HepG2 (cell line): ENCODE data around the gene RAB3GAP1. TPM values are rescaled to one million over a fixed set of nuclear protein-coding genes. Genes with fewer than 3 reads are reported as not detected.
"Not testable (repeated sequence)": the region's sequence is repeated elsewhere in the genome, so short reads cannot be mapped to it uniquely, and the experiment has no call there.

ENCODE experiments used
- ATAC-seq: fragments of 200-7000 bp; cut with Tn5 transposase; 3 replicates; pipeline ENCODE4 v1.9.1; 2020; ENCODE audit warnings: mild to moderate bottlenecking, moderate library complexity
- BruUV-seq: library from RNA; stranded (reverse); fragments of 400-500 nt; replicated peaks from 2 replicates; lab custom pipeline; 2021; lab: Mats Ljungman, UMichigan
- CTCF ChIA-PET: fragments of 300-600 bp; formaldehyde crosslinking; extraction: SDS; loops from one replicate; lab custom pipeline; 2021; ENCODE audit warnings: low total read pairs, inconsistent platforms, low intra/inter-chr PET ratio; lab: Yijun Ruan, JAX
- POLR2A ChIA-PET: fragments of 350-600 bp; sonication (Branson Sonifier 250); formaldehyde crosslinking; loops from one replicate; lab custom pipeline; 2020; ENCODE audit warnings: antibody characterized with exemption, inconsistent platforms; lab: Yijun Ruan, JAX
- DNase-seq: peaks from one replicate; pipeline ENCODE4 v3.0.0-alpha.2; 2015; ENCODE audit warnings: low spot score
- FAIRE-seq: peaks from 3 replicates; lab custom pipeline; 2011; peaks lifted over from hg19 to GRCh38; lab: Jason Lieb, UNC
- H2AFZ ChIP-seq: one replicate; pipeline ENCODE4 v1.6.1; 2011; ENCODE audit warnings: low read length, inconsistent platforms
- H3K27ac ChIP-seq: fragments of 300-600 bp; 3 replicates; pipeline ENCODE4 v1.8.0; 2011; ENCODE audit warnings: mixed run types, mild to moderate bottlenecking, mixed read lengths, low read length, inconsistent platforms; ENCODE audit not compliant: insufficient read depth; ENCODE audit errors: extremely low read length
- H3K27me3 ChIP-seq, 2 experiments: fragments of 200-600 bp in 1 of 2; 2 replicates in 1 of 2; 3 replicates in 1 of 2; pipeline versions ENCODE4 v1.6.0 to v1.8.0; 2011; ENCODE audit warnings: low read length in 2 of 2, mild to moderate bottlenecking in 2 of 2, moderate library complexity in 2 of 2, inconsistent platforms in 1 of 2; ENCODE audit not compliant: insufficient read depth in 2 of 2, control insufficient read depth in 1 of 2
- H3K36me3 ChIP-seq, 2 experiments: fragments of 200-600 bp in 1 of 2; replicated peaks in 1 of 2; 2 replicates in 1 of 2; 3 replicates in 1 of 2; pipeline versions ENCODE4 v1.5.1 to v1.8.0; 2011; ENCODE audit warnings: low read length in 2 of 2, inconsistent platforms in 1 of 2; ENCODE audit not compliant: insufficient read depth in 2 of 2, control insufficient read depth in 1 of 2
- H3K4me1 ChIP-seq: 2 replicates; pipeline ENCODE4 v1.5.1; 2012; ENCODE audit warnings: low read length, inconsistent platforms; ENCODE audit not compliant: insufficient read depth
- H3K4me2 ChIP-seq: 2 replicates; pipeline ENCODE4 v1.6.0; 2011; ENCODE audit warnings: low read depth, low read length, inconsistent platforms
- H3K4me3 ChIP-seq, 3 experiments: fragments of 200-600 bp in 1 of 3; sonication (generic), shearing (Covaris generic) in 1 of 3; replicated peaks in 1 of 3; 2 replicates each; pipeline ENCODE4 v1.5.1; 2011 to 2016; ENCODE audit warnings: low read length in 3 of 3, inconsistent platforms in 2 of 3, low read depth in 2 of 3, mild to moderate bottlenecking in 2 of 3, control low read depth in 1 of 3, mixed read lengths in 1 of 3; ENCODE audit not compliant: insufficient read depth in 1 of 3
- H3K79me2 ChIP-seq: one replicate; pipeline ENCODE4 v1.6.1; 2011; ENCODE audit warnings: low read length, inconsistent platforms; ENCODE audit not compliant: insufficient read depth
- H3K9ac ChIP-seq: 2 replicates; pipeline ENCODE4 v1.6.0; 2011; ENCODE audit warnings: mild to moderate bottlenecking, low read depth, low read length, inconsistent platforms; ENCODE audit not compliant: insufficient read depth
- H3K9me3 ChIP-seq: 2 replicates; pipeline ENCODE4 v1.5.1; 2012; ENCODE audit warnings: mild to moderate bottlenecking, low read length
- H4K20me1 ChIP-seq: 2 replicates; pipeline ENCODE4 v1.6.0; 2011; ENCODE audit warnings: inconsistent platforms, mild to moderate bottlenecking, low read length, moderate library complexity; ENCODE audit not compliant: insufficient read depth
- NAIF1 ChIP-seq: sonication (generic); formaldehyde crosslinking; IDR thresholded peaks from 2 replicates; pipeline ENCODE4 v1.5.0; 2020; ENCODE audit warnings: mild to moderate bottlenecking, missing genetic modification reagents, borderline replicate concordance
- POLR2AphosphoS5 ChIP-seq: IDR thresholded peaks from 2 replicates; pipeline ENCODE4 v1.6.1; 2012; ENCODE audit warnings: low read depth, low read length
- RFXANK ChIP-seq: IDR thresholded peaks from 2 replicates; pipeline ENCODE4 v1.6.1; 2016
- RXRA ChIP-seq: sonication (generic); formaldehyde crosslinking; IDR thresholded peaks from 2 replicates; pipeline ENCODE4 v1.5.1; 2020; ENCODE audit warnings: missing genetic modification reagents
- XBP1 ChIP-seq: sonication (generic); formaldehyde crosslinking; IDR thresholded peaks from 2 replicates; pipeline ENCODE4 v1.5.0; 2020; ENCODE audit warnings: missing genetic modification reagents
- ZNF724P ChIP-seq: sonication (generic); formaldehyde crosslinking; IDR thresholded peaks from 2 replicates; pipeline ENCODE4 v1.8.0; 2022; ENCODE audit warnings: missing genetic modification reagents, borderline replicate concordance
- ZNF75D ChIP-seq: sonication (generic); formaldehyde crosslinking; IDR thresholded peaks from 2 replicates; pipeline ENCODE4 v1.8.1; 2023; ENCODE audit warnings: missing genetic modification reagents, mild to moderate bottlenecking, borderline replicate concordance
- WGBS: methylation state at CpG from one replicate; pipeline ENCODE4 v1.1.6; 2017; ENCODE audit warnings: low lambda C conversion rate; 5-methylcytosine and 5-hydroxymethylcytosine counted together
- in situ Hi-C: cut with HindIII; loops from 2 replicates; pipeline ENCODE4 v1.10.0; 2017; ENCODE audit warnings: low pct_unique_long_range_greater_than_20kb; ENCODE audit not compliant: extremely low pct_ligation_motif_present
- intact Hi-C: fragments of 100-400 bp; cut with micrococcal nuclease; formaldehyde crosslinking; loops from one replicate; pipeline ENCODE4 v1.10.0; 2022; ENCODE audit not compliant: unreplicated experiment
- polyA plus RNA-seq, 8 experiments: library from polyadenylated mRNA; depleted of rRNA in 3 of 8; stranded (reverse) in 7 of 8; unstranded in 1 of 8; fragments of >200 nt; fragmentation: Illumina TruSeq in 4 of 8; extraction: Trizol in 4 of 8; gene quantifications; 2 replicates each; pipeline versions ENCODE4 v1.2.1 to v1.2.3, GENCODE V29; 2011 to 2016; ENCODE audit warnings: low read depth in 4 of 8, missing spikeins in 1 of 8, mixed read lengths in 1 of 8; ENCODE audit not compliant: insufficient read depth in 1 of 8
- total RNA-seq, 5 experiments: library from RNA; depleted of rRNA; stranded (reverse); fragments of >200 nt; fragmentation: Illumina TruSeq; extraction: Trizol; gene quantifications; 2 replicates each; pipeline ENCODE4 v1.2.3, GENCODE V29; 2016; ENCODE audit warnings: low read depth in 1 of 5
- TF ChIP-seq, protein P1 (sequence below): sonication (generic); formaldehyde crosslinking; IDR thresholded peaks from 2 replicates; pipeline ENCODE4 v1.4.0; 2020; ENCODE audit warnings: missing genetic modification reagents, borderline replicate concordance
- TF ChIP-seq, protein P2 (sequence below), 2 experiments: sonication (generic) in 1 of 2; formaldehyde crosslinking in 1 of 2; IDR thresholded peaks; 2 replicates each; pipeline versions ENCODE4 v1.4.0 to v1.6.1; 2016 to 2020; ENCODE audit warnings: borderline replicate concordance in 1 of 2, low read depth in 1 of 2, mild to moderate bottlenecking in 1 of 2, missing genetic modification reagents in 1 of 2

Gene RAB3GAP1
- total and polyA plus RNA-seq, 2 of the 13 experiments (the other 11 are each of a cell fraction or from before 2014, with no cell fraction given), result 15.2 to 48.8 TPM

DNA sequence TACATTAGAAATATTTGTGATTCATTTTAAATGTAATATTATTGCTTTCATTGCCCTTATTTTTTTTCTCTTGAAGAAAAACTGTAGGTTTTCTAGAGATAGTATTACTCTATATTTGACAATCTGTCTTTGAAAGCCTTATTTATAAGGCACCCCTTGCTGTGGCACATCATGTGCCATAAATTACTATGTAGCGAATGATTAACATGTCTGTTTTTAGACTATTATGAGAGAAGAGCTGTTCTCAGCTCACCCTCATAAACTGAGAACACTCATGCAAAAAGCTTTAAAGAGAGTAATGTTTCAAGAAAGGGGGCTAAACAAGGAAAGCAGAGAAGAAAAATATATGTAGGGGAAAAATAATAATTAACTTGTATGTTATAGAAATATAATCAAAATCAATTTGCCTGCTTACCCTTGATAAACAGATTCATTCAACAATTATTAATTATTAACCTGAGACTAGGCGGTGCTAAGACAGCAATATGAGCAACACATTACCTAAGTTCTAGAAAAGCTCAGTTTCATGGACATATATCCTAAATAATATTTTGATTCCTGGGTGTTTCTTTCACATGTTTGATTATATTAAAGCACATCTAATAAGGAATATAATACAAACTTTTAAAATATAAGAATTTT lies 69.0 kb downstream of the RAB3GAP1 start:
- TF ChIP-seq, protein P1, sequence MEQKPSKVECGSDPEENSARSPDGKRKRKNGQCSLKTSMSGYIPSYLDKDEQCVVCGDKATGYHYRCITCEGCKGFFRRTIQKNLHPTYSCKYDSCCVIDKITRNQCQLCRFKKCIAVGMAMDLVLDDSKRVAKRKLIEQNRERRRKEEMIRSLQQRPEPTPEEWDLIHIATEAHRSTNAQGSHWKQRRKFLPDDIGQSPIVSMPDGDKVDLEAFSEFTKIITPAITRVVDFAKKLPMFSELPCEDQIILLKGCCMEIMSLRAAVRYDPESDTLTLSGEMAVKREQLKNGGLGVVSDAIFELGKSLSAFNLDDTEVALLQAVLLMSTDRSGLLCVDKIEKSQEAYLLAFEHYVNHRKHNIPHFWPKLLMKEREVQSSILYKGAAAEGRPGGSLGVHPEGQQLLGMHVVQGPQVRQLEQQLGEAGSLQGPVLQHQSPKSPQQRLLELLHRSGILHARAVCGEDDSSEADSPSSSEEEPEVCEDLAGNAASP (CRISPR knock-in tag), result no peak
- no peak for TF ChIP-seq RXRA (CRISPR knock-in tag)
- TF ChIP-seq ZNF724P, result no peak
- TF ChIP-seq XBP1 (CRISPR knock-in tag), result no peak
- TF ChIP-seq, protein P2, sequence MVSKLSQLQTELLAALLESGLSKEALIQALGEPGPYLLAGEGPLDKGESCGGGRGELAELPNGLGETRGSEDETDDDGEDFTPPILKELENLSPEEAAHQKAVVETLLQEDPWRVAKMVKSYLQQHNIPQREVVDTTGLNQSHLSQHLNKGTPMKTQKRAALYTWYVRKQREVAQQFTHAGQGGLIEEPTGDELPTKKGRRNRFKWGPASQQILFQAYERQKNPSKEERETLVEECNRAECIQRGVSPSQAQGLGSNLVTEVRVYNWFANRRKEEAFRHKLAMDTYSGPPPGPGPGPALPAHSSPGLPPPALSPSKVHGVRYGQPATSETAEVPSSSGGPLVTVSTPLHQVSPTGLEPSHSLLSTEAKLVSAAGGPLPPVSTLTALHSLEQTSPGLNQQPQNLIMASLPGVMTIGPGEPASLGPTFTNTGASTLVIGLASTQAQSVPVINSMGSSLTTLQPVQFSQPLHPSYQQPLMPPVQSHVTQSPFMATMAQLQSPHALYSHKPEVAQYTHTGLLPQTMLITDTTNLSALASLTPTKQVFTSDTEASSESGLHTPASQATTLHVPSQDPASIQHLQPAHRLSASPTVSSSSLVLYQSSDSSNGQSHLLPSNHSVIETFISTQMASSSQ (IDR thresholded peaks at IDR 0.05; ENCODE audit: low read depth), result 0 out of 2 replicates have a peak, but pooled peaks have one; percentile 22
- TF ChIP-seq, protein P2 (CRISPR knock-in tag; IDR thresholded peaks at IDR 0.05; ENCODE audit: borderline replicate concordance), result no peak
- no peak for TF ChIP-seq NAIF1 (CRISPR knock-in tag)
- no peak for TF ChIP-seq POLR2AphosphoS5
- TF ChIP-seq ZNF75D (CRISPR knock-in tag), result no peak
- TF ChIP-seq RFXANK (CRISPR knock-in tag), result no peak
- Histone ChIP-seq H3K4me3 (no peak overlapping the region), H3K4me1 (no peaks in the 10 kb centered on the region), H3K27me3 (no peaks in the 10 kb centered on the region), H3K9me3 (no peaks in the 10 kb centered on the region), H4K20me1 (no peaks in the 10 kb centered on the region), H3K27ac (no peak overlapping the region), H3K4me2 (no peak overlapping the region), H2AFZ (no peak overlapping the region), H3K79me2 (no peaks in the 10 kb centered on the region), H3K36me3 (peaks cover 8 to 29% of the 10 kb centered on the region in 2 experiments; a peak in 4 of 5 replicates), H3K9ac (no peak overlapping the region)
- in situ Hi-C loops, result no loop called here
- FAIRE-seq (no peak), ATAC-seq (no peak), DNase-seq (no peak)
- ChIA-PET CTCF (no interaction called here), POLR2A (no interaction called here)
- no TSS peak for BruUV-seq
- intact Hi-C loops, result no loop called here
- WGBS, result 95% methylated on average over 2 of the region's 2 CpGs

DNA sequence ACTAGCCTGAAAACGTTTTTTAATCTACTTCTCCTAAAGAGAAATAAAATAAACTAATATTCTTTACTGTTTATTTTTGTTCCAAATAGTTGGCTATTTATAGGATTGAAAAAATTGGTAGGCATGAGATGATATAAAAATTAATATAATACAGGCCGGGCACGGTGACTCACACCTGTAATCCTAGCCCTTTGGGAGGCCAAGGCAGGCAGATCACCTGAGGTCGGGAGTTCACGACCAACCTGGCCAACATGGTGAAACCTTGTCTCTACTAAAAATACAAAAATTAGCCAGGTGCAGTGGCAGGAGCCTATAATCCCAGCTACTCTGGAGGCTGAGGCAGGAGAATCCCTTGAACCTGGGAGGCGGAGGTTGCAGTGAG lies 69.6 kb downstream of the RAB3GAP1 start:
- DNase-seq, H3K79me2 ChIP-seq, ATAC-seq, BruUV-seq, CTCF ChIA-PET, H3K4me3 ChIP-seq, H3K27ac ChIP-seq, H4K20me1 ChIP-seq, intact Hi-C loops, H3K4me1 ChIP-seq, FAIRE-seq, H3K9me3 ChIP-seq, H3K4me2 ChIP-seq, H2AFZ ChIP-seq, H3K9ac ChIP-seq, in situ Hi-C loops, H3K27me3 ChIP-seq: not testable (repeated sequence)
- H3K36me3 ChIP-seq, result peaks cover 10 to 34% of the 10 kb centered on the region in 2 experiments; a peak in 4 of 5 replicates
- POLR2A ChIA-PET, result interaction anchor here (0.6 kb wide), 1 partner anchor 410 kb away, joined by 3 read pairs; the partner anchor contains the start of gene R3HDM1
- WGBS, result 93% methylated on average over 6 of the region's 6 CpGs
